ENCODE data around the gene SSBP1.
A peak's percentile ranks its signal among the peaks of the same experiment; 100 is the strongest.

The SSBP1 gene

GRCh38 chr7:141713890-141714289, 24.3 kb upstream of the SSBP1 start:
- no peaks in the 10 kb centered on the region for H3K27me3 ChIP-seq (ENCODE audit: control insufficient read depth, insufficient read depth, low read length)
- H3K4me1 ChIP-seq (ENCODE audit: control insufficient read depth, insufficient read depth, low read length), result no peaks in the 10 kb centered on the region
- no peak overlapping the region for H3K27ac ChIP-seq (ENCODE audit: low read depth, low read length)
- H3K36me3 ChIP-seq (ENCODE audit: control insufficient read depth, insufficient read depth, low read length), result no peaks in the 10 kb centered on the region
- H3K4me3 ChIP-seq (ENCODE audit: low read length), result no peak overlapping the region
- no peak overlapping the region for H3K9ac ChIP-seq (ENCODE audit: low read length)

GRCh38 chr7:141714571-141714970, 23.6 kb upstream of the SSBP1 start:
- Histone ChIP-seq H3K4me3 (ENCODE audit: low read length) (no peak overlapping the region), H3K36me3 (ENCODE audit: control insufficient read depth, insufficient read depth, low read length) (no peaks in the 10 kb centered on the region), H3K9ac (ENCODE audit: low read length) (no peak overlapping the region), H3K27ac (ENCODE audit: low read depth, low read length) (no peak overlapping the region), H3K4me1 (ENCODE audit: control insufficient read depth, insufficient read depth, low read length) (no peaks in the 10 kb centered on the region), H3K27me3 (ENCODE audit: control insufficient read depth, insufficient read depth, low read length) (no peaks in the 10 kb centered on the region)

GRCh38 chr7:141715018-141715417, 23.1 kb upstream of the SSBP1 start:
- H3K36me3 ChIP-seq (ENCODE audit: control insufficient read depth, insufficient read depth, low read length), result no peaks in the 10 kb centered on the region
- H3K27ac ChIP-seq (ENCODE audit: low read depth, low read length), result no peak overlapping the region
- no peaks in the 10 kb centered on the region for H3K4me1 ChIP-seq (ENCODE audit: control insufficient read depth, insufficient read depth, low read length)

GRCh38 chr7:141715794-141716689, 22.1 kb upstream of the SSBP1 start:
- H3K27ac ChIP-seq (ENCODE audit: low read depth, low read length), result no peak overlapping the region
- H3K9ac ChIP-seq (ENCODE audit: low read length), result no peak overlapping the region
- H3K4me1 ChIP-seq (ENCODE audit: control insufficient read depth, insufficient read depth, low read length), result no peaks in the 10 kb centered on the region
- no peaks in the 10 kb centered on the region for H3K27me3 ChIP-seq (ENCODE audit: control insufficient read depth, insufficient read depth, low read length)
- H3K36me3 ChIP-seq (ENCODE audit: control insufficient read depth, insufficient read depth, low read length), result no peaks in the 10 kb centered on the region
- no peak overlapping the region for H3K4me3 ChIP-seq (ENCODE audit: low read length)

More at GRCh38 chr7:141715018-141715417, 23.1 kb upstream of the SSBP1 start:
- H3K4me3 ChIP-seq (ENCODE audit: low read length), result no peak overlapping the region
- no peaks in the 10 kb centered on the region for H3K27me3 ChIP-seq (ENCODE audit: control insufficient read depth, insufficient read depth, low read length)
- no peak overlapping the region for H3K9ac ChIP-seq (ENCODE audit: low read length)

- no peaks in the 10 kb centered on the region for H3K36me3 ChIP-seq (ENCODE audit: control insufficient read depth, insufficient read depth, low read length)
- no peak overlapping the region for H3K9ac ChIP-seq (ENCODE audit: low read length)
- no peaks in the 10 kb centered on the region for H3K27me3 ChIP-seq (ENCODE audit: control insufficient read depth, insufficient read depth, low read length)
- no peaks in the 10 kb centered on the region for H3K4me1 ChIP-seq (ENCODE audit: control insufficient read depth, insufficient read depth, low read length)
- H3K27ac ChIP-seq (ENCODE audit: low read depth, low read length), result no peak overlapping the region
- H3K4me3 ChIP-seq (ENCODE audit: low read length), result no peak overlapping the region
These were observed 20.7 kb upstream of the SSBP1 start for GRCh38 chr7:141717450-141717849.

- no peaks in the 10 kb centered on the region for H3K27me3 ChIP-seq (ENCODE audit: control insufficient read depth, insufficient read depth, low read length)
- H3K9ac ChIP-seq (ENCODE audit: low read length), result no peak overlapping the region
- no peak overlapping the region for H3K4me3 ChIP-seq (ENCODE audit: low read length)
- no peaks in the 10 kb centered on the region for H3K4me1 ChIP-seq (ENCODE audit: control insufficient read depth, insufficient read depth, low read length)
- H3K36me3 ChIP-seq (ENCODE audit: control insufficient read depth, insufficient read depth, low read length), result no peaks in the 10 kb centered on the region
- H3K27ac ChIP-seq (ENCODE audit: low read depth, low read length), result no peak overlapping the region
These were observed 15.6 kb upstream of the SSBP1 start for GRCh38 chr7:141722529-141722928.

- Histone ChIP-seq H3K9ac (ENCODE audit: low read length) (no peak overlapping the region), H3K36me3 (ENCODE audit: control insufficient read depth, insufficient read depth, low read length) (no peaks in the 10 kb centered on the region), H3K27ac (ENCODE audit: low read depth, low read length) (no peak overlapping the region), H3K27me3 (ENCODE audit: control insufficient read depth, insufficient read depth, low read length) (no peaks in the 10 kb centered on the region), H3K4me1 (ENCODE audit: control insufficient read depth, insufficient read depth, low read length) (no peaks in the 10 kb centered on the region), H3K4me3 (ENCODE audit: low read length) (no peak overlapping the region)
These were observed 9.1 kb upstream of the SSBP1 start for GRCh38 chr7:141729020-141729419.

- Histone ChIP-seq H3K27me3 (ENCODE audit: control insufficient read depth, insufficient read depth, low read length) (no peaks in the 10 kb centered on the region), H3K4me3 (ENCODE audit: low read length) (no peak overlapping the region), H3K9ac (ENCODE audit: low read length) (no peak overlapping the region), H3K27ac (ENCODE audit: low read depth, low read length) (no peak overlapping the region), H3K36me3 (ENCODE audit: control insufficient read depth, insufficient read depth, low read length) (no peaks in the 10 kb centered on the region), H3K4me1 (ENCODE audit: control insufficient read depth, insufficient read depth, low read length) (no peaks in the 10 kb centered on the region)
These were observed 6.5 kb upstream of the SSBP1 start for GRCh38 chr7:141731476-141732149.

- peaks cover 8% of the 10 kb centered on the region for H3K4me1 ChIP-seq (ENCODE audit: control insufficient read depth, insufficient read depth, low read length)
- peaks cover 9% of the 10 kb centered on the region for H3K36me3 ChIP-seq (ENCODE audit: control insufficient read depth, insufficient read depth, low read length)
- peak overlapping the region; percentile 89 for H3K4me3 ChIP-seq (ENCODE audit: low read length)
- H3K27ac ChIP-seq (ENCODE audit: low read depth, low read length), result peak overlapping the region; percentile 58
- H3K27me3 ChIP-seq (ENCODE audit: control insufficient read depth, insufficient read depth, low read length), result no peaks in the 10 kb centered on the region
- H3K9ac ChIP-seq (ENCODE audit: low read length), result peak overlapping the region; percentile 39
These were observed 881 bp upstream of the SSBP1 start for GRCh38 chr7:141737118-141737835.

- H3K36me3 ChIP-seq (ENCODE audit: control insufficient read depth, insufficient read depth, low read length), result peaks cover 12% of the 10 kb centered on the region
- no peaks in the 10 kb centered on the region for H3K27me3 ChIP-seq (ENCODE audit: control insufficient read depth, insufficient read depth, low read length)
- H3K4me3 ChIP-seq (ENCODE audit: low read length), result peak overlapping the region; percentile 89
- H3K4me1 ChIP-seq (ENCODE audit: control insufficient read depth, insufficient read depth, low read length), result peaks cover 8% of the 10 kb centered on the region
- peak overlapping the region; percentile 69 for H3K9ac ChIP-seq (ENCODE audit: low read length)
- peak overlapping the region; percentile 51 for H3K27ac ChIP-seq (ENCODE audit: low read depth, low read length)
These were observed 445 bp downstream of the SSBP1 start for GRCh38 chr7:141738592-141739013.

GRCh38 chr7:141739250-141739649, 1.1 kb downstream of the SSBP1 start:
- peak overlapping the region; percentile 89 for H3K4me3 ChIP-seq (ENCODE audit: low read length)
- no peak overlapping the region for H3K9ac ChIP-seq (ENCODE audit: low read length)
- no peak overlapping the region for H3K27ac ChIP-seq (ENCODE audit: low read depth, low read length)

GRCh38 chr7:141742229-141742628, 4.1 kb downstream of the SSBP1 start:
- H3K9ac ChIP-seq (ENCODE audit: low read length), result no peak overlapping the region
- H3K36me3 ChIP-seq (ENCODE audit: control insufficient read depth, insufficient read depth, low read length), result peaks cover 25% of the 10 kb centered on the region
- H3K4me1 ChIP-seq (ENCODE audit: control insufficient read depth, insufficient read depth, low read length), result peaks cover 8% of the 10 kb centered on the region
- no peaks in the 10 kb centered on the region for H3K27me3 ChIP-seq (ENCODE audit: control insufficient read depth, insufficient read depth, low read length)
- H3K27ac ChIP-seq (ENCODE audit: low read depth, low read length), result no peak overlapping the region
- no peak overlapping the region for H3K4me3 ChIP-seq (ENCODE audit: low read length)

More at GRCh38 chr7:141739250-141739649, 1.1 kb downstream of the SSBP1 start:
- peaks cover 15% of the 10 kb centered on the region for H3K36me3 ChIP-seq (ENCODE audit: control insufficient read depth, insufficient read depth, low read length)
- no peaks in the 10 kb centered on the region for H3K27me3 ChIP-seq (ENCODE audit: control insufficient read depth, insufficient read depth, low read length)
- peaks cover 8% of the 10 kb centered on the region for H3K4me1 ChIP-seq (ENCODE audit: control insufficient read depth, insufficient read depth, low read length)
